Measurements from ENCODE around the gene BOD1L1.

Gene BOD1L1

DNA sequence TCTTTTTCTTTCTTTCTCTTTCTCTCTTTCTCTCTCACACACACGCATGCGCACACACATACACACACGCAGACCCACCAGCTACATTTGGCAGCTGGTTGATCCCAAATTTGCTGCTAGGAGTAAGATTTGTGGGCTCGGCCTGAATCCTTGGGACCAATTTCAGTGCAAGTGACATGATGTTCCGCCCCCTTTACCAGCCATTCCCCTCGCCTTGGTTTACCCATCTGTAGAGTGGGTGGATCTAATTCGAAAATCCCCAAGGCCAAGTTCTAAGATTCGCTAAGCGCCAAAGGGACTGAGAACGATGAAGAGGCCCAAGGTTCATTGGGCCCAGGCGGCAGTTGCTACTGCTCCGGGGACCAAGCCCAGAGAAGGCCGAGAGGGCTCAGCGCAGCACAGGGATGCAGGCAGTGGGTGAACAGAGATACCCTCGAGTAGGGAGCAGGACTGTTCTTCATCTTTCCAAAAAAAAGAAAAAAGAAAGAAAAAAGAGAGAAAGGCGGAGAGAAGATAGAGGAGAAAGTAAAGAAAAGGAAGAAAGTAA, 89.0 kb downstream of the BOD1L1 start:
- DNase-seq: no peak

DNA sequence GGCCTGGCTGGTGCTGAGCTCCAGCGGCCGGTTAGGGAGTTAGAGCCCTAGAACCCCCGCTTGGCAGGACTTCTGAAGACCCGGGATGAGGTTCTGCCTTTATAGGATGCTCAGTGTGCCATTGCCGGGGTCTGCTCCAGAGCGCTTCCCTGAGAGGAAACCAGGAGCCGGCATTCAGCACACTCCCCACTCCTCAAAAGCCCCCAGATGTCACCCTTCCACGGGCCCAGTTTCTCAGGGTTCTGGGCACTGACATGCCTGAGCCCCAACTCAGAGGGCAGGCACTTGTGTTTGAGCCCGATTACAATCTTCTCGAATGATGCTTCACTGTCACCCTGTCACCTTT, 89.7 kb downstream of the BOD1L1 start:
- DNase-seq: no peak

DNA sequence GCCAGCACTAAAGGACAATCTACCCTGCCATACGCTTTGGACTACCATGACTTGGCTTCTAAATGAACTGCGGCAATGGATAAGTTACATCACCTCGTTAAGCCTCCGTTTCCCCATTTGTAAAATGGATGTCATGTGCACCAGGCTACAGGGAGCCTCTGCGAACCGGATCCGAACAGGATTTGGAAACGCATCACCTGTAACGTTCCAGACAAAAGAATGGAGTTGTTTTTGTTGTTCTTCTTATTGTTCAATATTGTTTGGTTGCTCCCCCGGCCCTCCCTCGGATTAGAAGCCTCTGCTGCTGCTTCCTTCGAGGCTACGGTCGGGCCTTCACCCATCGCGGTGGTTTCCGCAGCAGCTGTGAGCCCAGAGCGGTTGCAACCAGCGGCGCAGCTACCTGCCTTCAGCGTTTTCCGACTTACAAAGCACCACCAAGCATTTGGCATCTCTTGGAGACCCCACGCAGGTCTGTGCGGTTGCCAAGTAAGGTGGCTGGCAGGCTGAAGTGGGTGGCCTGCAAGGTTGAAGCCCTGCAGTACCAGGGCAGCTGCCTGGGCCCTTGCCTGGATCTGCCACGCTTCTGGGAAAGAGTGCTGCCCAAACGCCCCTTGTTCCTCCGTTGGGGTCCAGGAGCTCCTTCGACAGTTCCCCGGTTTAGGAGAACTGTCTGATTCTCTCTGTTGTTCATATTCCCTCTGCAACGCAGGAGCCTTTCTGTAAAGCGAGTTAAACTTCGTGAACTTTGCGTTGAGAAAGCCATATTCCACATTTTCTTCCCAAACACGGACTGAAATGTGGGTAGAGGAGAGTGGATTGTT, 90.3 kb downstream of the BOD1L1 start:
- no peak for DNase-seq

DNA sequence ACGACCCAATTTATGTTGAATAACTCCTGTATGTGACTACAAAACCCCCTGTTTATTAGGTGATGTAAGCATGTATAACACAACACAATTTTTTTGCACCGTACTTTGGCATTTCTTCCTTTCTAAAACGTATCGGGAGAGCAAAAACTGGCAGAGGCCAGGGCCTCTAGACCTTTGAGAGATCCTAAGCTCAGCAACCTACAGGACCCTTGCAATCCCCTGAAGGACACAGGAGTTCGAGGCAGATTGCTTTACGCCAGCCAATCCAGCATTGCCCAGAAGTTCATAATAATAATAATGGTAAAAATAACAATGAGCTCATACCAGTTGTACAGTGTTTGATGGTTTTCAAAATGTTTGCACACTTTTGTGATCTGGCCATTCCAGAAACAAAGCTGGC, 90.9 kb downstream of the BOD1L1 start:
- DNase-seq: no peak

DNA sequence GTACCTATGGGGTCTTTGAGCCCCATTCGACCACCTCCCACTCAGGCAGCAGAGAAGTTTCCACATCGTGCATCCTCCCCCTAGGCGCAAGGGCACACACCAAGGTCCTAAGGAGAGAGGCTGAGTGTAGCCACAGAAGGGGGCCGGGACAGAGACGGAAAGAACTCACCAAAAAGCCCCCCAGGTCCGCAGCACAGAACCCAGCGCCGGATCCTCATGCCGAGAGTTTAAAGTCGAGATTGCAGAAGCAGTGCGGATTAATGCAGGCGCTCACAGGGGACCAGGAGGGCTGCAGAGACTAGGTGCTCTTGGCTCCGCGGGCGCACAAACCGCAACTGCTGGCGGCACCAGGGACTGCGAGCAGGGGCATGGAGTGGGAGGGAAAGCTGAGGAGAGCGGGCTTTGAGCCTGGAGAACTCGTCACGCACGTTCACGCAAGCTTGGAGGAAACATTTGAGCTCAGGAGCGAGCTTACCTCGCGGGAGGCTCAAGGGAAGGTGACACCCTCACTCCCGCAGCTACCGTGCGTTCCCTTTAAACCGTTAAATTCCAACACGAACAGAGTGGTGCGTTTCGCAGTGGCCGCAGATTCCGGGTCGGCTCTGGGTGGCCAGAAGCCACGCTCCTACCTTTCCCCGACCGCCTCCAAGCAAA, 91.7 kb downstream of the BOD1L1 start:
- DNase-seq: no peak

DNA sequence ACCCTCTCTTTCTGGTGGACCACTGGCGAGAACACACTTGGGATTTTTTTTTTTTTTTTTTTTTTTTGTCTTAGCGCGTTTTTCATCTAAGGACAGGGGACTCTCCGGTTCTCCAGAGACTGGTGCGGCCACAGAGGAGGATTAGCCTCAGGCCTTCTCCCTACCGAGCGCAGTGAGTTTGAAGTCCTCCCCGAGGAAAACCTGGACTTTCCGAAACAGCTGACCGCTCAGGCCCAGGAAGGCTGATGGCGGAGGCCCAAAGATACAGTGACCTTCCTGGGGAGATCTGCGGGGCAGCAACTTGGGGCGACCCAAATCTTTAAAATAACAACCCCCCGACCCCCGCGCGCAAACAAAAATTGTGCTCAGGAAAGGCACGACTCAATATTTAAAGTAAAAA, 92.4 kb downstream of the BOD1L1 start:
- DNase-seq: no peak

DNA sequence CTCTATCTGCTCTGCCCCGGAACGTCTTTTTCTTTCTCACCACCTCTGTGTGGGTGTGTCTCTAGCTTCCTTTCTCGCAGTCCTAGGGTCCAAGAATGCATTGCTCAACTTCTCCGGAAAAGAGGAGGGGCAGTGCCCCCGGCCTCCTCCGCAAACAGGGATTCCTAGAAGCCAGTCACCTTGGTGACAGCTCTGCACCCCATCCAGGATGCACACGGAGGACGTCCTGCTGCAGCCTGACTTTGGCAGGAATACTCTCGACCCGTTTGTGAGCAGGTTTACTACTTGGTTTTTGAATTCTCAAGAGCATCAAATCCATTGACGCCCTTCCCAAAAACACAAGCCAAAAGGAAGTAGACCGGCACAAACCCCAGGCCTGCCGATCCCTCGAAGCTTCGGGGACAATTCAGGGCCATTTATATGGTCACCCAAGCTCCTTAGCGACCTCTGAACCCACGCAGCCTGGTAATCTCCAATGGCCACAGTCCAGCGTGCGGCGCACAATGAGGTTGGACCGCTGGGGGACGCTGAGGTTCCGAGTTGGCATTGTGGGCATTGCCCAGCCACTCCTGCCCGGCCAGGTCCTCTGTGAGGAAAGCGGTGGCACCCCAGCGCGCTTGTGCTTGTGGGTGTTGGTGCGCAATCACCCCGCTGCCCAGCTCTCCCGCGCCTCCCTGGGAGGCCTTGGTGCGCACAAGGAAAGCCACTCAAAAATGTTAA, 93.0 kb downstream of the BOD1L1 start:
- no peak for DNase-seq

DNA sequence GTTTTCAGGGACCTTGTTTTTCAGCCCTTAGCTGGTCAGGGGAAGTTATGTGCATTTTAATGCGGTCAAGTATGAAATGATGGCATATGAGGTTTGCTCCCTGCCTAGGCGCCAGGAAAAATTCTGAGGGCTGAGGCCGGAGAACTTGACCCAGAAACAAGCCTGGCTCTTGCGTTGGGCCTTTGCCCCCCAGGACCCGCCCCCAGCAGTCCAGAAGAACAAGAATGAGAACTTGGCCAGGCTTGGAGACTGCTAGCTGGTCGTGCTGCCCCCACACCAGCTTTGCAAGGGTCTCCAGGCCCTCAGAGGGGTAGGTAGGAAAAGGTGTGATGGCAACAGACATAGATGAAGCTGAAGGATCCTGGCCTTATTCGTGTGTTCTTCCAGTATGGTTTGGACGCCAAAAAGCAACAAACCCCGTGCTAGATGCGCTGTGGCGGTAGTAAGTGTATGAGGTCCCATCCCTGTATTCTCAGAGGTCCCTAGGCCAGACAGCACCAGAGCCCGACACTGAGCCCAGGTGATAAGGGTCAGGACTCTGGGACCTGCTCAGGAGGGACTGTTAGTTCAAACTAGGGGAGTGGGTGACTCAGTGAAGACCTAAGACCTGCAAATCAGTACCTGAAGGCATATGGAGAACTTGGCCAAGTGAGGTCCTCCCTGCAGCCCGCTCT, 93.7 kb downstream of the BOD1L1 start:
- no peak for DNase-seq

DNA sequence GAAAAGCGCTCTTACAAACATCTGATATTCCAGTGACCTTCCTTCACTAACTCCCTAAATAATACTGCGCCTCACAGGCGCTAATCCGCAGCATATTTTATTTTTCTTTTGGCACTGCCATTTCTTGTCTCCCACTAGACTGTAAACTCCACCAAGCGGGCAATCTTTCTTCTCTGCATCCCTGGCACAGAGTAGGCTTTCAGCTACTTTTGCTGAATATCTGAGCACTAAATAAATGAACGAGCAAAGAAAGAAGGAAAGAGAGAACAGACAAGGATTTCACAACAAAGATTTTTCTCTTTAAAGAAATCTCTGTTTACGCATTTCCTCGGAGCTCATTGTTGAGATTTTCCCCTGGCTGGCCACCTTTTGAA, 95.9 kb downstream of the BOD1L1 start:
- no peak for DNase-seq

DNA sequence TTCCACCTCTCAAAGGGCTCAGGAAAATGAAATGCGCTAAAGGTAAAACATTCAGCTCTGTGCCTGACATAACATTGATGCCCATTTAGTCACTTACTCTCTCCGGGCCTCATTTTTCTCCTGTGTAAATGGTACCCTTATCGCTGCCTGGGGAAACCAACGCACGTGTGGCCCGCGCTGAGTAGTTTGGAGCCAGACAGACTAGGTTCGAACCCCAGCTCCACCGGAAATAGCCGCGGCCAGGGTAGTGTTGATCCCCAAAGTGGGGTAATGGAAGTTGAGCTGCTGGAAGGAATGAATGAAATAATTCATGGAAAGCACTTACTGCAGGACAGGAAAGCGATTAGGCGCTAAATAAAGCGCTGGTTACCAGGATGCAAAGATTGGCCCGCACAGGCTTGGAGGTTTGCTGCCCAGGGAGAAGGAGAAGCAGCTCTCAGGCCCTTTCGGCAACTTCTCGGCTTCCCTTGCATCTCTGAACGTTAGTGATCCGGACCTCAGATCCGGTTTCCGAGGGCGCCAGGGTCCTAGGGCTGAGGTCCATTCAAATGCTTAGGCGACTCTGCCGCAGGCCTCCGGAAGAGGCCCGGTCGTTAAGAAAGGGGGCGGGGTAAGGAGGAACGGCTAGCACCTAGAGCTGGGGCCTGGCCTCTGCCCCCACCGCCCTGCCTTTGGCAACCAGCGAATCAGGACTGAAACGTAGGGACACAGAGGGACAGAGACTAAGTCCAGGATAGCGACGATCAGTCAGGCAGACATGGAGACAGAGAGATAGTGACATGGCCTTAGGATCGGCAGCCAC, 96.5 kb downstream of the BOD1L1 start:
- DNase-seq: no peak

DNA sequence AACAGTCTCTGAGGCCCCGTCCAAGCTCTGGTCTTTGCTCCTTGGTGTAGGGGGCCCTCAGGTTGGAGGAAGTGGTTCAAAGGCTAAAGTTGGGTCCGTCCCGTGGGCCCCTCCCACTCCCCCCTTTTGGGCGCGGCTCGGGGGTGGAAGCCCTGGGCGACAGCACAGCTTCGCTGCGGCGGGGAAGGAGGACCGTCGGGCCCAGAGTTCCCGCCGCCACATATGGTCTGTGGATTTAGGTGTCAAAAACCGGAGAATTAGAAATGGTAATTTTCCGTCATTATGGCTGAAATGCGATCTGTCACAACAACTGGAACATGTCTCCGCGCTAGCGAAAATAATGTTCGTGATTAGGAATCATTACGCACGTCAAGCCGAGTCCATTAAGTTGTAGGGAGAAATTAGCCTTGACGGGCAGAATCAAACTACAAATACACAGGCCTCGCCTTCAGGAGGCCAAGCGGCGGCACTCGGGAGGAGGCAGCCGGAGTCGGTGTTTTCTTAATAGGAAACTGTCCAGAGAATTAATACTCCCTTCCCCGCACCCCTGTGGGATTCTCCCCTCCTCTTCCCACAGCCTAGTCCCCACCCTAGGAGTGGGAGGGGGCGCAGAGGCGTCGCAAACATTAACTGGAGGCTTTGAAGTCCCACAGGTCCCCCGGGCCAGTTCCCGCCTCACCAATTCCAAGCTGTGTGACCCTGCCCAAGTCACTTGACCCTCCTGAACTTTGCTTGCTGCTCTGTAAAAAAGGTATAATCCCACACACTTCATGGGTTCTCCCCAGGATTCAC, 98.2 kb downstream of the BOD1L1 start:
- DNase-seq: no peak

DNA sequence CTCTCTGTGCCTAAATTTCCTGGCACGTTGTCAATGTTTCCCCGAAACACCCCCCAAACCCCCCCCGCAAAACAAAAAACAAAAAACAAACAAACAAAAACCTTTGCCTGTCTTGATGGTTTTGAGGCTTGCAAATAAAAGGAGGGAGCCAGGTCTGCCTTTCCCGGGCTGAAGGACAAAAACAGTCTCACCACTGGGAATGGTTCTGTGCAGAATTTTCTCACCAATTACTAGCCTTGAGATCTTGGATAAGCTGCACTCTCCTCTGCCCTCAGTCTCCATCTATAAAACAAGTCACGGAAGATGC, 98.8 kb downstream of the BOD1L1 start:
- DNase-seq: no peak

DNA sequence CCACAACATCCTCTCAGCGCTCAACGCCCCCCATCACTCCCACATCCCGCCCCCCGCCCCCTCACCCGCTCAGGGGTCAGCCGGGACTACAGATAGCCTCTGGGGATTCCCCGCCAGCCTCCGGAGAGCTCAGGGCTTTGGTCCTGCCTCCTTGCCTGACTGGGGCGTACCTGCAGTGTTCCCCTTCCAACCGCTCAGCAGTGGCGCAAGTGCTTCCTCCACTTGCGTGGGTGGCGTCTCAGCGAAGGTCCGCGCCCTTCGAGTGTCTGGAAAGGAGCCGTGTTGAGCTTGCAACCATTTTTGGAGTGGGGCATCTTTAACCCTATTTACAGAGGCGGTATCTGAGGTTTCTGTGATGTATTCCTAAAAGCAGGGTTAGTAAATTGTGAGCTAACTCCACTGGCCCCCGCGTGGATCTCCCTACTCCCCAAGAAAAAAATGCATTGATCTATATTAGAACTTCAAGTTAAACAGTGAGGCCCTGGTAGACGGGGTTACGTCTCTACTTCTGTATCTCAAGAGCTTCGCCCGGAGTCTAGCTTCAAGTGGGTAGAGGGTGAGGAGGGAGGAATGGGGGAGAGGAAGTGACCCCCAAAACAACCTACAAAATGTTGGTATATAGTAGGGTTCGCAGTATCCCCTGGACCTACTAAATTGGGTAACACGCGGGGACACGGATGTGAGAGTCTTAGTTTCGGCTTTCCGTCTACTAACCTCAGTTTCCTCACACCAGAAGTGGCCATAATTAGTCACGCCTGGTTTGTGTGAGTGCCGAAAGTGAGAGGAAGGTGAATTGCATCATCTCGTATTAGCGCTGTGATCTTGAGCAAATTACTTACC, 99.3 kb downstream of the BOD1L1 start:
- DNase-seq: no peak

DNA sequence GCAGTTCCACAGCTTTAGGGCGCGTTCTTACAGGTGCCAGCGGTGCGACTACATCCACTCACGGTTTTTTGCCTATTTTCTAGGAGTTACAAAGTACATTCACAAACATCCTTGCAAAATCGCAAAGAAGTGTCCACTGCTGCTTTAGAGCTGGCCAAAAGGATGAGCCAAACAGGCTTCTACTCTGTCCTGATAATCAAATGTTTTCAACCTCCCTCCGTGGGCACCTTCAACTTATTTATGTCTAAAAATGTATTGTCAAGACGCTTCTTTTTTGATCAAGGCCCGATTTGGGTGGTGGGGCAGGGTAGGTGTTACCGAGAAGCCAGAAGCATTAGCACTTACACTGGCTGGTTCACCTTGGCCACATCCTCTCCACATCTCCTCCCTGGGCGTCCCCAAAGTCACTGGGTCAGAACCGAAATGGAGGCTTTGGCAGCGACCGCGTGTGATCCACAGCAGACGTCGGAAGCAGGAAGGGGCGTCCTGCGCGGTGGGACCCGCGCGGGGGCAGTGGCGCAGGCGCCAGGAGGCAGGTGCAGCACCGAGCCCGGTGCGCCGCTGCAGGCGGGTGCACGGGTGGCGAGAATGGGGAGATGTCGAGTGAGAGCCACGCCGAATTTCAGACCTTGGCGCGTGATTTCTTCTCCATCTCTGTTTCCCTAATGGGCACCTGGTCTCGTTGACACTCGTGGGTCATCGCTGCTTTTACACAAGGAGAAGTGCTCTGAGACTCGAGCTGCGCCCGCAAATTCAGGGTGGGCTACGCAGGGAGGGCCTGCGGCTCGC, 100.1 kb downstream of the BOD1L1 start:
- DNase-seq: no peak

DNA sequence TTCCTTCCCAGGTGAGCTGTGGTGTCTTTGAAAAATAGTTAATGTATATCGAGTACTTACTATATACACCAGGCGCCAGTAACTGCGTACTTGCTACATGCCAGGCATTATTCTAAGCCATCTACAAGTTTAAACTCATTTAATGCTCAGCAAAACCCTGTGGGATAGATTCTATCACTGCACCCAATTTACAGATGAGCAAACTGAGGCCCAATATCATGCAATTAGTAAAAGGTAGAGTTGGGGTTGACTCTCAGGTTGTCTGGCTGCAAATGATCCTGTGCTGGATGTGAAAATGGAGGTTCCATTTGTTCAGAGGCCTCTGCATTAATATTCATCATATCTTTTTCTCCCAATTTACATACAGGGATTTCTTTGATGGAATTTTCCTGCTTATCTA, 100.9 kb downstream of the BOD1L1 start:
- no peak for DNase-seq

DNA sequence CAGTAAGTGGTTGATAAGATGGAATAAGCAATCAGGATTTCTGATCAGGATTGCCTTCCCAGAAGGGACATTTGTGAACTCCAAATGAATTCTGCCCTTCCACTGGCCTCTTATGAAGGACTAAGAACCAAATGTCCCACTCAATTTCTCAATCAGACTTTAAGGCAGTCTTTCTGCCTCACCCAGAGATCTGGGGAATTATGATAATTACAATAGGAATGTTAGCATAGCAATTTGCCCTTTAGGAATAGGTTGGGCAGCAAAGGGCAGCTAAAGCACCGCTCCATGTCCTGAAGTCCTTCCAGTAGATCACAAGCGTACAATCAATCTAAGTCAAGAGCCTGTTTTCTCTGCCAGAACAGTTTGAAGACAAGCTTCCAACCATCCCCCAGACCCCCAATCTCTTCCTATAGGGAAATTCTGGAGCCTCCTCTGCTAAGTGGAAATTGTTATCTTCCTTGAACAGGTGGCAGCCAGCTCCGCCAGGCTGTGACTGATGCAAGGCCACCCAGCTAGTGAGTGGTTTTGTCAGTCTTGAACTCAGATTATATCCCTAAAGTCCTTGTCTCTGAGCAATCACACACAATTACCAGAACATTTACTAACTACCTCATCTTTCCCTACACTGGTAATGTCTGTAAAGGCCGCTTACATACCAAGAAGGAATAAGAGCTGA, 101.8 kb downstream of the BOD1L1 start:
- no peak for DNase-seq

DNA sequence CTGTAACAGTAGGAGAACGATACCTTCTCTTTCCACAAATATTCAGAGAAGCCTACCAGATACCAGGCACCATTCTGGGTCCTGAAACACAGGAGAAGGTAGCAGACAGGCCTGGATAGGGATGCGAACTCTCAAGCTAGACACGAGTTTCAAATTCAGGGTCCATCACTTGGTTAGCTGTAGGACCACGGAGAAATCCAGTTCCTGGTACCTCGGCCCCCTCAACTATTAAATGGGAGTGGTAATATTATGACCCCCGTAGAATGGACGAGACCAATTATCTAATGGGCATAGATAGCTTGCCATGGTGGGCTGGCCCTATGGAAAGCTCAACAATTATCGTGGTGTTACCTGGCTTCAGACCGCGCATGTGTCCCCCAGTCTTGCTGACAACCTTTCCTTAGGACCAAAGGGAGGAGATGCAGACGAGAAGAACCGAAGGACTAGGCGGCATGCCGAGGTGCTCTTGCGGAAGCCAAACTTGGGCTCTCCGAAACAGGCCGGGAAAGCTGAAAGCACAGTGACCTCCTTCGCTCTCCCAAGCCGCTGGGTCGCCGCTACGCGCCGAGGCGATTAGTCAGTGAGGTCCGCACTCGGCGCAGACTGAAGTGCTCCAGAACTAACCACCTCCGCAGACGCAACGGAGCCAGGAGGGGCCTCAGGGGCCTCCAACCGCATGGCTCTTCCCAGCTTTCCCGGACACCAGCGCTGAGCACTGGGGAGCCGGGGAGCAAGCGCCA, 102.9 kb downstream of the BOD1L1 start:
- DNase-seq: no peak
